Stimulated activated CD8-positive, alpha-beta memory T cell treated with anti-CD3 and anti-CD28 coated beads, Interleukin-15, amount 100 ng/mL, for 24 hours (primary cell): ENCODE data around the gene MNX1.

ENCODE experiments used
- DNase-seq: peaks from one replicate; pipeline ENCODE4 v3.0.0-alpha.2; 2020; ENCODE audit warnings: low read depth

The MNX1 gene

DNA sequence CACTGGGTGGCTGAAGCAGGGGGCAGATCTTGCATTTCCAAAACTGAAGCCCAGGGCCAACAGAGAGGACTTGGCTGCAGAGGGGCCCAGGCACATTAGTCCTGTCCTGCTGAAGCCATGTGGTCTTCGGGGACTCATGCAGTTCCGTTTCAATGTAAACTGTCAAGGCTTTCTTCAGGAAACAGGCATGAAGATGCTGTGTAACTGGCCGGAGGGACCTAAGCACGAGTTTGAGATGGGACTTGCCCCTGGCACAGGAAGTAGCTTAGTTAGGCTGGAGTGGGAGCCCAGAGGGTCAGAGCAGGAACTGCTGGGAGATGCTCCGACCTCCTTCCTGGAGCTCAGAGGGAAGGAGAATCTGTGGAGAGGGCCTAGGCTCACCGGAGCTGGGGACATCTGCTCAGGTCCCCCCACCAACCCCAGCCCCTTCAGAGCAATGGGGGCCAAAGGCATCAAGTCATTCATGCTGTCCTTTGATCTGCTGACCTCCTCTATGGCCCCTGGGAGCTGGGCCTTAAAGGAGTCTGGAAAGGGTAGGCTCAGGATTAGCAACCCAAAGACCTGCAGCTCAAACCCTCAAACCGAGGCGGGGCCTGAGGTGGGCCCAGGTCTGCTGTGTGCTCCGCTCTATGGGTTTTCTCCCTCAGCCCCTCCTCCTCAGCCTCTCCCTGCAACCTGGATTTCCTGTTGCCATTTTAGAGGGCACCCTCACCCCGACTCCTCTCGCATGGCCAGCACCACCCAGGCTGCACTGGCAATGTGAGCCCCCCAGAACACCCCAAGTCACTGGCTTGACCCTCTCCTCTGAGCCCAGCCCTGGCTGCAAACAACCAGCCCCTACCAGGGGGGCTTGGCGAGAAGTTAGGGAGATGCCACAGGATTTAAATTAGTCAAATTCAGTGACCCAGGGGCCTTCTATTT lies 4.4 kb upstream of the MNX1 start:
- DNase-seq = no peak

DNA sequence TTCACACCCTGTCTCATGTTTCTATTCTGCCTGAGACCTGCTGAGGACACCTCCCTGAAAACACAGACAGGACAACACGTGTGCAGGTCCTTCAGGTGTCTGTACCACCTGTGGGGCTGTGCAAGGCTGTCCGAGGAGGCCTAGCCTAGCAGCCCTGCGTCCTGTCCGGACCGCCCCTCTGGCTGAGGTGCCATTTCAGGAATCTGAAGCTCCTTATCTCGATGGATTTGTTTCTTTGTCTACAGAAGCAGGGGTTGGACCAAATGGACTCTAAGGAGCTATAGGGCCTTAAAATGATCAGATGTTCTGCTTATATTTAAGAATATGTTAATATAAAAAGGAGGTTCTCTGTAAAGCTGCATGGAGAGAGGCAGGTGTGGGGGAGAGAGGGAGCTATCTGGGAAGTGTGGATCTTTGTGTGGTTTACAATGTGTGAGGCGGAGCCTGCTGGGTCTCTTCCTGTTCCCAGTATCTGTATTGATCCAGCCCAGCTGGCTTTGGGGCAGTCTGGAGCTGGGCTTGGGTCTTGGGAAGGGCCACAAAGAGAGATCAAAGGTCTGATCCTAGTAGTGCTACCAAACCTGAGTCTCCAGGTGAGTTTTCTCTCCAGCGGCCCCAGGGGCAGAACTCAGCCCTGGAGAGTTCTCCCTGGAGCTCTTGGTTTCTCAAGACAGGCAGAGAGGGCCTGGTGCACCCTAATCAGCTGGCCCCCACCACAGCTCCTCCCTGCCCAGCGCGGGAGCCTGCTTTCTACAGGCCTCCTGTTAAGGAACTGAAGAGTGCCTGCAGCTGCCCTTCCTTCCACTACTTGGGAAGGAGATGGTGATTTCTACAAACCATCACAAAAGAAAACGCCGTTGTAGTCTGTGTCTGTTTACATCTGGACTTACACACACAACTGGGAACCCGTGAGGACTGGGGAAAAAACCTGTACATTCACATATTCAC lies 3.4 kb upstream of the MNX1 start:
- no peak for DNase-seq

DNA sequence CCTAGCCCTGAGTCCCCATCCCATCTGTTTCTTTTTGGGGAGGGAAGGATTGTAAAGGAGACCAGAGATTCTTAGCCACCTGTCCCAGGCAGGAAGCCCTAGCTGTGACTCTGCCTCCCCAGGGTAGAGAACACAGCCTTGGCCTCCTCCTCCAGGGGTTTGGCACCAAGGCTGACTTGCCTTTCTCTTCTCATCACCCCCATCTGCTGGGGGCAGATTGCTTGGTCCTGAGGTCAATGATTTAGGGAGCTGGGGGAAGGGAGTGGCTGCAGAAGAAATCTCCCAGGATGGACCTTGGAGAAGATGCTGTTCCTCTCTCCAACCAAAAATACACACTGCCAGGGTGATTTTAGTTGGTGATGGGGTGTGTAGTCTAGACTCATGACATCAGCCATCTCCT lies 2.6 kb upstream of the MNX1 start:
- DNase-seq = no peak

- DNase-seq = no peak
Observed at GRCh38 chr7:157012113-157012547, 1.7 kb upstream of the MNX1 start.

- no peak for DNase-seq
Observed at GRCh38 chr7:157011333-157012112, 1.1 kb upstream of the MNX1 start.

DNA sequence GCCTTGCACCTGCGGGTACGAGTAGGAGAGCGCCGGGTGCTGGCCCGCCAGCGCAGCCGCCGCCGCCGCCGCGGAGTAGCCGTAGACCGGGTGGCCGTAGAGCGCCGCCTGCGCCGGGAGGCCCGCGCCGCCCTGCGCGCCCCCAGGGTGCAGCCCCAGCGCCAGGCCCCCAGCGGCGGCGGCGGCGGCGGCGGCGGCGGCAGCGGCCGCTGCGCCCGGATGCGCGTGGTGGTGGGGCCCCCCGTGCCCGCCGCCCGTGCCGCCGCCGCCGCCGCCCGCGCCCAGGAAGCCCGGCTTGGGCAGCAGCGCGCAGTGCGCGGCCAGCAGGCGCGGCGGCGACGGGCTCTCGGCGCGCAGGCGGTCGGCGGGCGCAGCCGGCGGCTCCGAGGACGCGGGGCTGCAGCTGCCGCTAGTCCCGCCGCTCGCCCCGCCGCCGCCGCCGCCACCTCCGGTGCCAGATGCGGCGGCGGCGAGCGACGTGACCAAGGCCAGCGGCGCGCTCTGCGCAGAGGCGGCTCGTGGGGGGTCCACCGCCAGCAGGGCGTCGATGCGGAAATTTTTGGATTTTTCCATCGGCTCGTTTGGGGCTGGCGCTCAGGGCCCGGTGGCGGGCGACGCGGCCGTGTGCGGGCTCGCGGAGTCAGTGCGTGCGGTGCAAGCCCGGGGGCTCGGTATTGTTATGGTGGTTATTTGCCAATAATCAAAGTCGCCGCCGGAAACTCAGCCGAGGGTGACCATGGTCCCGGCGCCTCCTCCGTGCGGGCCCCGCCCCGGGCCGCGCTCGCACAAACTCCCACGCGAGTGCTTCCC lies 480 bp downstream of the MNX1 start:
- DNase-seq = no peak

- no peak for DNase-seq
Observed at GRCh38 chr7:157009170-157009777, 1.2 kb downstream of the MNX1 start.

- no peak for DNase-seq
Observed at GRCh38 chr7:157008206-157009169, 2.0 kb downstream of the MNX1 start.

DNA sequence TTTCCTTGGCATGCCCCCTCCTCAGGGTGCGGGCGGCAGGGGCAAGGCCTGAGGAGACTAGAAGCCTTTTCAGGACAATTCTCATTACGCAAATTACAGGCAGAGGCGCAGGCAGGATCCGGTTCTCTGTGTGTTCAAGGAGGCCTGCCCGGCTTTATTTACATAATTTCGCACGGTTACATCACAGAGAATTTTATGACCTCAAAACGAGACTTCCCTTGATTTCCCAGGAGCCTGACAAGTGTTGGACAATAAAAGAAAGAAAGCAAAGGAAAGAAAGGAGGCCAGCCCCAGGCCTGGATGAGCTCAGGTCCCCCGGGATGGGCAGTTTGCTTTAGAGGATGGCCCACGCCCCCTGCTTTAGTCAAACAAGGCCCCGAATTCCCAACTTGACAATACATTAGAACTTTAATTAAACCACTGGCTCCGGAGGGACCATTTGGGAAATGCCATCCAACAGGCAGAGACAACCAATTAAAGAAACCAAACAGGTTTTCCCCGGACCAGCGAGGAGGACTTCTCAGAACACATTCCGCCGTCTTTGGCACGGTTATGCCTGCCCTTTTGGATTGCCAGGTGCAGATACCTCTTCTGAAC lies 2.9 kb downstream of the MNX1 start:
- DNase-seq = no peak

- DNase-seq = no peak
Observed at GRCh38 chr7:157006829-157007469, 3.5 kb downstream of the MNX1 start.

GRCh38 chr7:157006205-157006747 lies 4.2 kb downstream of the MNX1 start:
- no peak for DNase-seq

- no peak for DNase-seq
Observed at GRCh38 chr7:157005456-157006204, 4.8 kb downstream of the MNX1 start.

DNA sequence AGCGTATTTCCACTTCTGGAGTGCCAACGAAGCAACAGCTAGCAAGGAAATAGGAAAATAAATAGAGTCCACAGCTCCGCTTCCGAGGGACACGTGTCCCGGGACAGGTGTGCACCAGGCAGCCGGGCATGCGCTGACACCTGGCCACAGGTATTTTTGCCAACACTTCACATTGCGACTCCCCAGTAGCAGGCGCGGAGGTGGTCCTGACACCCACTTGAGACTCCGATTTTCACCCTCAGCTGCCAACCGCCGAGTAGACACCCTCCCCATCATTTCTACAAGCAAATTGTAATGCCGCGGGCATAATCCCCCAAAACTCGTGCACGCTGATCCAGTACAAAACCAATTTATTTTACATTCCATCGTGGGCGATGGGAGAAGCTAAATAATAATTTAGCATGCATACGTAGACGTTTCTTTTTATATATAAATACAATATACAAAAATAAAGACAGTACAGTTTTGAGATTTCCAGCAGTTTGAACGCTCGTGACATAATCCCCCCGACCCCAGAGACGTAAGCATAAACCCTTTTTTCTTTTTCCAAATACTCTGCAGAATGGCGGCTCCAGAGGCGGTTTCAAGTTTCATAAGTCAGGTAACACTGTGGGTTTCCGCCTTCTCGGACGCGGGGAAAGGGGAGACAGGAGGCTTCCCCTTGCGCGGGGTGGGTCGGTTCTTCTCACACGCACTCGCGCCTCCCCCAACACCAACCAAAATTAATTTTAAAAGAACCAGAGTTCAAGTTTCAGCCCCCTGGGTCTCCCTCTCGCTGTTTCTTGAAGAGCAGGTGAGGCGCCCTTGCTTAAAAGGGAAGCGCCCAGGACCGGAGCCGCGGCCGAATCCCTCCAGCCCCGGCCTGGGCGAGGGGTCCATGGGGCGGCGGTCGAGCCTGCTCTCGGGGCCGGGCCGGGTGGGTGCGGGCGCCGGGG lies 5.7 kb downstream of the MNX1 start:
- DNase-seq = no peak

GRCh38 chr7:157003756-157004520 lies 6.5 kb downstream of the MNX1 start:
- no peak for DNase-seq

- no peak for DNase-seq
Observed at GRCh38 chr7:157003445-157003755, 7.1 kb downstream of the MNX1 start.
